Urothelium cell line (cell line): ENCODE data around the gene ABCD1.

Source experiments
- DNase-seq: peaks from one replicate; pipeline ENCODE4 v3.0.0; 2011; ENCODE audit warnings: low spot score, mixed read lengths
- FAIRE-seq: peaks from 2 replicates; lab custom pipeline; 2011; peaks lifted over from hg19 to GRCh38; lab: Jason Lieb, UNC

ABCD1 gene

GRCh38 chrX:153770601-153771414 lies 46.2 kb downstream of the ABCD1 start:
- no peak for DNase-seq
- no peak for FAIRE-seq

- DNase-seq (no peak), FAIRE-seq (no peak)
These were observed 47.0 kb downstream of the ABCD1 start for GRCh38 chrX:153771415-153772315.

- FAIRE-seq (no peak), DNase-seq (no peak)
These were observed 47.9 kb downstream of the ABCD1 start for GRCh38 chrX:153772316-153773217.

- FAIRE-seq (no peak), DNase-seq (no peak)
These were observed 48.6 kb downstream of the ABCD1 start for GRCh38 chrX:153773218-153773611.

- DNase-seq (no peak), FAIRE-seq (no peak)
These were observed 49.3 kb downstream of the ABCD1 start for GRCh38 chrX:153773741-153774575.

- DNase-seq (no peak), FAIRE-seq (no peak)
These were observed 50.1 kb downstream of the ABCD1 start for GRCh38 chrX:153774576-153775292.

- FAIRE-seq (no peak), DNase-seq (no peak)
These were observed 50.9 kb downstream of the ABCD1 start for GRCh38 chrX:153775293-153776119.

- FAIRE-seq: no peak
- DNase-seq: no peak
These were observed 51.5 kb downstream of the ABCD1 start for GRCh38 chrX:153776120-153776599.

- FAIRE-seq (no peak), DNase-seq (no peak)
These were observed 52.0 kb downstream of the ABCD1 start for GRCh38 chrX:153776611-153777045.

GRCh38 chrX:153777261-153778090 lies 52.8 kb downstream of the ABCD1 start:
- FAIRE-seq (no peak), DNase-seq (no peak)

GRCh38 chrX:153778181-153778580 lies 53.5 kb downstream of the ABCD1 start:
- DNase-seq (no peak), FAIRE-seq (no peak)

GRCh38 chrX:153778684-153779101 lies 54.0 kb downstream of the ABCD1 start:
- DNase-seq: no peak
- no peak for FAIRE-seq

- no peak for FAIRE-seq
These were observed 55.4 kb downstream of the ABCD1 start for GRCh38 chrX:153779891-153780677.

GRCh38 chrX:153780678-153781427 lies 56.2 kb downstream of the ABCD1 start, which contains the start of gene SRPK3:
SRPK3 (plus strand) TSS chrX:153781041; CDS start chrX:153781087, 46 bp downstream.
- FAIRE-seq: no peak
- no peak for DNase-seq

More at GRCh38 chrX:153779891-153780677, 55.4 kb downstream of the ABCD1 start:
- DNase-seq: no peak

- FAIRE-seq (no peak), DNase-seq (no peak)
These were observed 56.9 kb downstream of the ABCD1 start for GRCh38 chrX:153781428-153782047.
